Epithelial cell of esophagus (primary cell): ENCODE results near the gene POLE4.
A peak's percentile ranks its signal among the peaks of the same experiment; 100 is the strongest.

ENCODE experiments used
- DNase-seq: peaks from one replicate; pipeline ENCODE4 v3.0.0; 2010; ENCODE audit warnings: low read depth
- H3K4me3 ChIP-seq: 2 replicates; pipeline ENCODE4 v1.5.1; 2011; ENCODE audit warnings: mild to moderate bottlenecking, low read length, control low read depth
- TF ChIP-seq, protein P1 (sequence below): IDR thresholded peaks from 2 replicates; pipeline ENCODE4 v1.5.1; 2011; ENCODE audit warnings: low read depth, mild to moderate bottlenecking, low read length, control low read depth, inconsistent platforms; ENCODE audit not compliant: insufficient read depth; ENCODE audit errors: missing control alignments

Gene POLE4

GRCh38 chr2:74985978-74986609, 27.7 kb downstream of the POLE4 start:
- TF ChIP-seq, protein P1, sequence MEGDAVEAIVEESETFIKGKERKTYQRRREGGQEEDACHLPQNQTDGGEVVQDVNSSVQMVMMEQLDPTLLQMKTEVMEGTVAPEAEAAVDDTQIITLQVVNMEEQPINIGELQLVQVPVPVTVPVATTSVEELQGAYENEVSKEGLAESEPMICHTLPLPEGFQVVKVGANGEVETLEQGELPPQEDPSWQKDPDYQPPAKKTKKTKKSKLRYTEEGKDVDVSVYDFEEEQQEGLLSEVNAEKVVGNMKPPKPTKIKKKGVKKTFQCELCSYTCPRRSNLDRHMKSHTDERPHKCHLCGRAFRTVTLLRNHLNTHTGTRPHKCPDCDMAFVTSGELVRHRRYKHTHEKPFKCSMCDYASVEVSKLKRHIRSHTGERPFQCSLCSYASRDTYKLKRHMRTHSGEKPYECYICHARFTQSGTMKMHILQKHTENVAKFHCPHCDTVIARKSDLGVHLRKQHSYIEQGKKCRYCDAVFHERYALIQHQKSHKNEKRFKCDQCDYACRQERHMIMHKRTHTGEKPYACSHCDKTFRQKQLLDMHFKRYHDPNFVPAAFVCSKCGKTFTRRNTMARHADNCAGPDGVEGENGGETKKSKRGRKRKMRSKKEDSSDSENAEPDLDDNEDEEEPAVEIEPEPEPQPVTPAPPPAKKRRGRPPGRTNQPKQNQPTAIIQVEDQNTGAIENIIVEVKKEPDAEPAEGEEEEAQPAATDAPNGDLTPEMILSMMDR: no peak
- no peak for DNase-seq
- no peak overlapping the region for H3K4me3 ChIP-seq

- peak; percentile 34 for DNase-seq
- no peak overlapping the region for H3K4me3 ChIP-seq
- TF ChIP-seq, protein P1: no peak
Measured at GRCh38 chr2:74991977-74992376, 33.5 kb downstream of the POLE4 start.

DNA sequence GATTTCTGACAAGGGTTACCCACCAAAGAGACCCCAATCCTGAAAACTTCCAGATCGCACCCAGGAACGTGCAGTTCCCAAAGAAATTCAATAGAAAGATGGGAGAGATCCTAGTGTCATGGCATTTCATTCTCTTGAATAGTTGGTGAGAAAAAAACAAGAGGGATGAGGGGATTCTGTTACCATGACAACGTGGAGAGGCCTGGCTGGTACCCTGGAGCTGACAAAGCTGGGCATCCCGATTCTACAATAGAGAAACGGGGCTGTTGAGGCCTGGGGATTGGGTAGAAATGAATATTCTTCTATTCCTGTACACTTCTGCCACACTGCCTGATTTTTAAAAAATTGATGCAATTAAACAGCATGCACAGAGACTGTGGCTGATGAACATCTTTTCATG, 41.0 kb downstream of the POLE4 start:
- no peak for DNase-seq
- H3K4me3 ChIP-seq: no peak overlapping the region
- TF ChIP-seq, protein P1: no peak

DNA sequence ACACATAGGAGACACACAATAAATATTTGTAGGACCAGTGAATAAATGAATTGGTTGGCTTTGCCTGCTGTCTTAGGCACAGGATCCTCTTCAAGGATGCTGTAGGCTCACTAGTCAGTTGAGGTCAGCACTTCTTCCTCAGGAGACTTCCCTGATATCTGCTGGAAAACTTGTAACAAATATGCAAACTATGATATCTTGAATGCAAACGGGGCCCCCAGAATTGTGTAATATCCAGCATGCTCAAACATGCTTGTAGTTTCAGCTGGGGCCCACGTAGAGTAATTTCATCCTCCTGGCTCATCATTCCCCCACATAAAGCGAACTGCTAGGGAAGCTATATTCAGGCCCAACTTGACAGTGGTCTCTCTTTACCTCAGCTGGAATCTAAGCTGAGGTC, 43.6 kb downstream of the POLE4 start:
- TF ChIP-seq, protein P1: no peak
- peak; percentile 86 for DNase-seq
- no peak overlapping the region for H3K4me3 ChIP-seq

DNA sequence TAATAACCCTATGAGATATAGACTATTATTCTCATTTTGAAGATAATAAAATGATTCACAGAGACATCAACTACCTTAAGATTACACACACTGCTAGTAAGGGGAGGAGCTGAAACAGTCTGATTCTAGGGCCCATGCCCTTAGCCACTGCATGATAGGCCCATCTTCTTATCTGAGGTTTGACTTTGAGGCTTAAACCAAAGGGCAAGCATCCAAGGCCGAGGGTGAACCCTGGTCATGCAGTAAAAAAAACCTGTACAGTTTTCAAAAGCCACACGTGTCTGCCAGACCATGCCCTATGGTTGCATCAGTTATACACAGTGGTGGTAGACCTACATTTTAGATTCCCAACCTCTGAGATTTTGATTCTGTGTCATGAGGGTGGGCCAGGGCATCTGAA, 44.8 kb downstream of the POLE4 start:
- TF ChIP-seq, protein P1: no peak
- no peak overlapping the region for H3K4me3 ChIP-seq

DNA sequence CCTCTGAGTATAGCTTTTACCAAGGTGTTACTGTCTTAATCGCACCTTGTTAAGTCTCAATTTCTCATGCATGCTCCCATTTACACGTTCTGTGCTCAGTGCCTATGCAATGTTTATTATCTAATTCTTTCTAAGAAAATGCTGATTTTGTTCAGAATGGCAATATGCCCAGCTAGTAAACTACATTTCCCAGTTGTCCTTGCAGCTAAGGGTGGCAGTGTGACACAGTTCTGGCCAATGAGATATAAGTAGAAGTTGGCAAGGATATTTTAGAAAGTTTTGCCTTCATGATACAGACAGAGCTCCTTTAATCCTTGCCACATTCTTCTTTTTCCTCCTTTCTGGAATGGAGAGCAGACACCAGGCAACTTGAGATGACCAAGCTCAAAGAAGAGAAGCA, 45.3 kb downstream of the POLE4 start:
- TF ChIP-seq, protein P1: no peak
- H3K4me3 ChIP-seq: no peak overlapping the region
- DNase-seq: no peak

More for the DNA sequence above, 44.8 kb downstream of the POLE4 start:
- no peak for DNase-seq

DNA sequence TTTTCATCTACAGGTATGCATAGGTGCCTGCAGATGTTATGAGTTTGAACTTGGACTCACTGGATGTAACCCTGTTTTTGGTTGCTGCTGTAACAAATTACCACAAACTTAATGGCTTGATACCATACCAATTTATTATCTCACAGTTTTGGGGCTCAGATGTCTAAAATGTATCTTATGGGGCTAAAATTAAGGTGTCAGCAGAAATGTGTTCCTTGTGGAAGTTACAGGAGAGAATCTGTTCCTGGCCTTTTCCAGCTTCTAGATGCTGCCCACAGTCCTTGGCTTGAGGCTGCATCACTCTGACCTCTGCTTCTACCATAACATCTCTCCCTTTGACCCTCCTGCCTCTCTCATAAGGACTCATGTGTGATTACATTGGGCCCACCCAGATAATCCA, 47.6 kb downstream of the POLE4 start:
- DNase-seq: no peak
- TF ChIP-seq, protein P1: no peak
- H3K4me3 ChIP-seq: no peak overlapping the region
